Hematopoietic multipotent progenitor cell treated with erythropoietin and hydrocortisone succinate and interleukin-3 and kit ligand, for 4 days (in vitro differentiated cells): Measurements from ENCODE around the gene RNF186.
"Not testable (repeated sequence)": the region's sequence is repeated elsewhere in the genome, so short reads cannot be mapped to it uniquely, and the experiment has no call there.

Experiments used
- DNase-seq: peaks from one replicate; pipeline ENCODE4 v3.0.0-alpha.2; 2015

RNF186 gene

GRCh38 chr1:19814681-19815503 is at the start of gene RNF186:
Gene RNF186, minus strand, starts transcription at chr1:19815283. Its CDS starts 182 bp downstream, at chr1:19815101.
- DNase-seq = no peak

GRCh38 chr1:19864570-19865160 is 49.6 kb upstream of the RNF186 start:
- DNase-seq = no peak

DNA sequence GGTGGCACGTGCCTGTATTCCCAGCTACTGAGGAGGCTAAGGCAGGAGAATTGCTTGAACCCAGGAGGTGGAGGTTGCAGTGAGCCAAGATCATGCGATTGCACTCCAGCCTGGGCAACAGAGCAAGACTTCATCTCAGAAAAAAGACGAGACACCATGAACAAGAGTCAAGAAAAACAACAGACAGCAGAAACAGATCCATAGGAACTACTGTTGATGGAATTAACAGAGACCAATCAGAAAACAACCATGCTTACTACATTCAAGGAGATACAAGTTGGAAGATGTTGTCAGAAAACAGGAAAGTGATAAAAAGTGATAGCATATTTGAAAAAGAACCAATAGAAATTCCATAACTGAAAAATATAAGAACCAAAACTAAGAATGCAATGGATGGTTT is 47.9 kb upstream of the RNF186 start:
- no peak for DNase-seq

DNA sequence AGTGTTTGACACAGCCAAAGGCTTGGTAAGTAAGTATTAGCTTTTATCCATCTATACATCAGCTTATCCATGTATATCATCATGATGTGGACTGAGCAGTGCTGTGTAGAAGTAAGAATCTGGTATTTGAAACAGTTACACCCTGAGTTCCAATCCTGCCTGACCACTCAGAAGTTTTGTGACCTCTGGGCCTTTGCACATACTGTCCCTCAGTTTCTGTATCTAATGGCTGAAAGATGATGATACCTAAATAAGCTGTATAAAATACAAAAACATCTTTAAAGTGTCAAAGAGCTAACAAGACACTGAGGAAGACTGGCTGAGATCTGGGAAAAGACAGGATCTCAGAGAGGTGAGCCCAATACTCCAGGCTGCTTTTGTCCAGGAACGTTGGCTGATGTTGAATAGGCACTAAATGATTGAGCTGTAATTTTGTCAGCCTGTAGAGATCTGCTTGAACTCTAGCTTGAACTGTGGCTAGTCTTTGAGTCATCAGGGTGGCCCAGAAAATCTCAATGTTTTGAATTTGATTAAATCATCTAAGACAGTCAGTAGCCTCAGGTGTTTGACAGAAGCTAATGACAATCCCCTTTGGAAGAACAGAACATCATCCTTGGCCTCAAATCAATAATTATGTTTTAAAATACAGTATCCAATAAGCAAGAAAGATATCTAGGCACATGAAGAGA is 46.9 kb upstream of the RNF186 start:
- DNase-seq = no peak

GRCh38 chr1:19861034-19861433 is 46.0 kb upstream of the RNF186 start:
- no peak for DNase-seq

- DNase-seq = no peak
Measured at GRCh38 chr1:19860418-19860817, 45.3 kb upstream of the RNF186 start.

- DNase-seq = no peak
Measured at GRCh38 chr1:19859876-19860275, 44.8 kb upstream of the RNF186 start.

DNA sequence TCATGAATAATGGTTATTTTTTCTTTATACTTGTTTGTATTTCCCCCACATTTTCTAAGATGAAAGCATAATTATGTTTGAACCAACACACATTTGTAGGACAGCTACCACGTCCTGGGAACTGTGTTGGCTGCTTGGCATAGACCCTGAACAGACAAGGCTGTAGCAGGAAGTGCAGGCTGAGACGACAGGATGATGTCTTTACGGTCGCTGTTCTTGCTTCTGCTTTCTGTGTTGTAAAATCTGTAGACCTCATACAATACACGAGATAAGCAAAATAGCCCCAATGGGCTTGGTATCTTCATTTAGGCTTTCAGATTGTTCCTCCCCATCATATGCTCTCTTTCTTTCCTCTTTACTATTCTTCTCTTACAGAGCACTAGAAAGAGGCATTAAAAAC is 43.8 kb upstream of the RNF186 start:
- DNase-seq = peak; percentile 28

DNA sequence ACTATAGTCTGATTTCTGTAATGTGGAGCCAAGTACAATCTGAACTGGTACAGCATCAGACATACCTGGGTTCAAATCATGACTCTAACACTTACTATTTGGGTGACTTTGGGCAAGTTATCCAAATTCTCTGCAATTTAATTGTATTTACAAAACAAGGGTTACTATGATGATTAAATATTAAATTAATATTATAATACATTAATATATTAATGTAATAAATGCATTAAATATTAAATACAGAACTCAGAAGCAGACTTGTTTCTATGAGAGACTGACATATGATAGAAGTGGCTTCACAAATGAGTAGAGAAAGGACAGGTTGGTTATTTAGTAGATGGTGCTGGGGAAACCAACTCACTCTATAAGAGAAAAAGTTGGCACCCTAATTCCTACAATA is 39.8 kb upstream of the RNF186 start:
- no peak for DNase-seq

GRCh38 chr1:19852036-19852435 is 37.0 kb upstream of the RNF186 start:
- no peak for DNase-seq

GRCh38 chr1:19850214-19850613 is 35.1 kb upstream of the RNF186 start:
- DNase-seq = no peak

GRCh38 chr1:19849307-19849706 is 34.2 kb upstream of the RNF186 start:
- not testable (repeated sequence) for DNase-seq

GRCh38 chr1:19847334-19847733 is 32.3 kb upstream of the RNF186 start:
- DNase-seq = not testable (repeated sequence)

DNA sequence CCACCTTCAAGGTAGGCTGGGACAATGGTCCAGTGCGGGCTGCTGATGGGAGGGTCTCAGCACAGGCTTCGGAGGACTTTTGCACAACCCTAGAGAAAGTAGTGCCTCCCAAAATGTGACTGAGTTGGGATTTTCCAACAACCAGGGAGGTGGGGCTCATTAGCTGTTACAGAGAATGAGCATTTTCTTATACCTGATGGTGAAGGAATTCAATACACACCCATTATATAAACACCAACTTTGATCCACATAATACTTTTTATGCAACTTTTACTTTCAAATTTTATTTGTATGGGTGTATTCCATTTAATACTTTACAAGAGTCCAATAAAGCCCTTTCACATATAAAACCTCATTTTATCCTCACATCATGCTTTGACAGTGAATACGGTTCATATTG is 31.3 kb upstream of the RNF186 start:
- DNase-seq = no peak

- no peak for DNase-seq
Measured at GRCh38 chr1:19845555-19845954, 30.5 kb upstream of the RNF186 start.

DNA sequence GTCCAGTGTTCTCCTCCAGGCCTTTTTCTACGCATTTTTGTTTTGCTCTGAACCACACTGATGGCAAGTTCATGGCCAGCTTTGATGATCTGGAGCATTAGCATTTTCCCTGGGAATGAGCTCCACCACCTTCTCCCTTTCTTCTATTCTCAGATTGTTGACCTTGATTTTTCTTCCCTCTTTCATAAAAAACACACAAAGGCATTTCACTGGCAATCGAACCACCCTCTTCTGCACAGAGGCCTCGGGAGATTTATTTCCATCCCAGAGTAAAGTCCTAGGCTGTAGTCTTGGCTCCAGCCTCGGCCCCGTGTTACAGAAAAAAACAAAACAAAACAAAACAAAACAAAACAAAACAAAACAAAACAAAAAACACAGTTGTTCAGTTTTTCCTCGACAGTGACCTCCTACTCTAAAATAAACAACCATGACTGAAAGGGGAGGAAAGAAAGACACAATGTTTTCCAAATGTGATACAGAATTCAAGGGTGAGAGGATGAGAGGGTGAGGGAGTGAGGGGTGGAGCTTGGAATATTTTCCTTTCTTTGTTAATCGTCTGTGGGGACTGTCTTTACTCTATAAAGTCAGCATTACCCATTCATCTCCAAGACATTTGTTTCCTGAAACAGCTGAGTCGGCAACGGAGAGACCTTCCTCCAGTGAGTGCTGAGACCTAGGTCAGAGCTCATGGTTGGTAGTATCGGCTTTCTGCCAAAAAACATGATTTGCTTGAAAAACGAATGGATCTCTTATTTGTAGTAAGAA is 29.8 kb upstream of the RNF186 start:
- peak; percentile 6 for DNase-seq

DNA sequence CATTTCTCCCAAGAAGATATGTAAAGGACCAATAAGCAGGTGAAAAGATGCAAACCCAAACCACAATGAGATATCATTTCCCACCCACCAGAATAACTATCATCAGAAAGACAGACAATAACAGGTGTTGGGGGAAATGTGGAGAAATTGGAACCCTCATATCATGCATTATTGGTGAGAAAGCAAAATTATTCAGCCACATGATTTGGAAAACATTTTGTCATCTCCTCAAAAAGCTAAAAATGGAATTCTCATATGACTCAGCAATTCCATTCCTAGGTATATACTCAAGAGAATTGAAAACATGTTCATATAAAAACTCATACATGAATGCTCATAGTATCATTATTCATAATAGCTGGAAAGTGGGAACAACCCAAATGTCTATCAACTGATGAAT is 25.1 kb upstream of the RNF186 start:
- DNase-seq = no peak

DNA sequence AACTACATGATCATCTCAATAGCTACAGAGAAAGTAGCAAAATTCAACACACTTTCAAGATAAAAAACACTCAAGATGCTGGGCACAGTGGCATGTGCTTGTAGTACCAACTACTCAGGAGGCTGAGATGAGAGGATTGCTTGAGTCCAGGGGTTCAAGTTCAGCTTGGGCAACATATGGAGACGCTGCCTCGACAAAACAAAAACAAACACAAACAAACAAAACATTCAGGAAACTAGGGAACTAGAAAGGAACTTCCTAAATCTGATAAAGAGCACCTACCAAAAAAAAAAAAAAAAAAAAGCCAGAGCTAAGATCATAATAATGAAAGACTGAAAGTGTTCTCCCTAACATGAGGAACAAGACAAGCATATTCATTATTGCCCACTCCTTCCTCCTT is 22.8 kb upstream of the RNF186 start:
- DNase-seq = no peak

DNA sequence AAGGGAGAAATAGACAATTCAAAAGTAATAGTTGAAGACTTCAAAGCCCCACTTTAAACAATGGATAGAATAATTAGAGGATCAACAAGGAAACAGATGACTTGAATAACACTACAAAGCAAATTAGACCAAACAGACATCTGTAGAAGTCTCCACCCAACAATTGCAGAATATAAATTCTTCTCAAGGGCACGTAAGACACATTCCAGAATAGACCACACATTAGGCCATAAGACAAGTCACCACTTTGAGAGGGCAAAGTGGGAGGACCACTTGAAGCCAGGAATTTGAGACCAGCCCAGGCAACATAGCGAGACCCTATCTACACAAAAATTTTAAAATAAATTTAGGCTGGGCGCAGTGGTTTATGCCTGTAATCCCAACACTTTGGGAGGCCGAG is 20.5 kb upstream of the RNF186 start:
- no peak for DNase-seq

GRCh38 chr1:19831441-19831840 is 16.4 kb upstream of the RNF186 start:
- no peak for DNase-seq

DNA sequence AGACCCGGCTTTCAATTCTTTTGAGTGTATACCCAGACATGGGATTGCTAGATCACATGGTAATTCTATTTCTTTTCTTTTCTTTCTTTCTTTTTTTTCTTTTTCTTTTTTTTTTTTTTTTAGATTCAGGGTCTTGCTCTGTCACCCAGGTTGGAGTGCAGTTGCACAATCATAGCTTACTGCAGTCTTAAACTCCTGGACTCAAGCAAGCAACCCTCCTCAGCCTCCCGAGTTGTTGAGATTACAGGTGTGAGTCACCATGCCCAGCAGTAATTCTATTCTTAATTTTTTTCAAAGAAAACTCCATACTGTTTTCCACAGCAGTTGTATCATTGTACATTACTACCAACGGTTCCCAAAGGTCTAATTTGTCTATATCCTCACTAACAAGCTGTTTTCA is 13.5 kb upstream of the RNF186 start:
- DNase-seq = no peak

DNA sequence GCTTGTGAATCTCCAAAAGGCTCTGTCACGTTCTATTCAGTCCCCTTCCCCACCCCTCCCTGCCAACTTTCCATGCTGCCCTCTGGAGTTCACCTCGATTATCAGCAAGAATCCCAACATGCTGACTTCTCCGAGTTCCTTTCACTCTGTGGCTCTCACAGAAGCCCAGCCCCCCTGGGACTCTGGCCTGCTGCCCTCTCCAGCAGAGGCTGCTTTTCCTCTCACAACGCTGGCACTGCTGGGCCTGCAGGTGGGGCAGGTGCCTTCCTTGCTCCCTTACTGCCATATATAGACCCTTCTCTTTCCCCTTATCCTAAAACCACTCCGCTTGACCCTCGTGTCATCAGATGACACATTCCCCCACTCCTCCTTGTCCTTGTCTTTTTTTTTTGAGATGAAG is 10.2 kb upstream of the RNF186 start:
- no peak for DNase-seq

GRCh38 chr1:19824541-19824940 is 9.5 kb upstream of the RNF186 start:
- no peak for DNase-seq
